Calu3 (cell line): ENCODE data around the gene PTPN6. TPM values are rescaled to one million over a fixed set of nuclear protein-coding genes. Genes with fewer than 3 reads are reported as not detected.

Experiments used
- BruUV-seq: library from RNA; stranded (reverse); fragments of 400-500 nt; replicated peaks from 2 replicates; lab custom pipeline; 2021; lab: Mats Ljungman, UMichigan
- CTCF ChIA-PET: fragments of 300-600 bp; sonication (Branson Sonifier 250); formaldehyde crosslinking; loops from one replicate; lab custom pipeline; 2022; ENCODE audit warnings: antibody characterized with exemption; lab: Charles Lee
- DNase-seq: peaks from one replicate; pipeline ENCODE4 v3.0.0; 2022
- H3K27ac Mint-ChIP-seq: one replicate; pipeline ENCODE4 v1.8.0; 2022; ENCODE audit warnings: mixed read lengths; ENCODE audit not compliant: unreplicated experiment
- H3K27me3 Mint-ChIP-seq: one replicate; pipeline ENCODE4 v1.8.0; 2022; ENCODE audit warnings: mixed read lengths; ENCODE audit not compliant: unreplicated experiment
- H3K36me3 Mint-ChIP-seq: one replicate; pipeline ENCODE4 v1.8.0; 2022; ENCODE audit warnings: mild to moderate bottlenecking, moderate library complexity, mixed read lengths; ENCODE audit not compliant: insufficient read depth, unreplicated experiment
- H3K4me1 Mint-ChIP-seq: one replicate; pipeline ENCODE4 v1.8.0; 2022; ENCODE audit warnings: mild to moderate bottlenecking, low read depth, mixed read lengths; ENCODE audit not compliant: unreplicated experiment
- H3K4me3 Mint-ChIP-seq: one replicate; pipeline ENCODE4 v1.8.0; 2022; ENCODE audit warnings: mild to moderate bottlenecking, low read depth, moderate library complexity, mixed read lengths; ENCODE audit not compliant: unreplicated experiment
- H3K9me3 Mint-ChIP-seq: one replicate; pipeline ENCODE4 v1.8.0; 2022; ENCODE audit warnings: low read depth, mixed read lengths; ENCODE audit not compliant: unreplicated experiment
- intact Hi-C: fragments of 100-400 bp; cut with micrococcal nuclease; formaldehyde crosslinking; loops from one replicate; pipeline ENCODE4 v1.10.0; 2022; ENCODE audit not compliant: unreplicated experiment
- total RNA-seq: library from RNA; stranded (reverse); gene quantifications from 2 replicates; pipeline ENCODE4 v1.2.3, GENCODE V29; 2022
- TF ChIP-seq, protein P1 (sequence below): fragments of 200-600 bp; IDR thresholded peaks from one replicate; pipeline ENCODE4 v1.8.0; 2022; ENCODE audit warnings: antibody characterized with exemption; ENCODE audit not compliant: unreplicated experiment

The PTPN6 gene
- total RNA-seq, 1 experiment from 2014 or later = 46.3 TPM

- peaks cover 89% of the 10 kb centered on the region for H3K36me3 Mint-ChIP-seq
- no peak for DNase-seq
- intact Hi-C loops = no loop called here
- CTCF ChIA-PET = interaction anchor here (1.4 to 5.5 kb wide), 7 partner anchors 9 to 92 kb away, joined by 3 to 90 read pairs (median 4); partner anchors contain the start of genes C12orf57, RNU7-1 and SPSB2
- H3K4me3 Mint-ChIP-seq = peak overlapping the region; percentile 79
- peak overlapping the region; percentile 87 for H3K27ac Mint-ChIP-seq
- BruUV-seq = TSS peak; percentile 52
- H3K27me3 Mint-ChIP-seq = no peaks in the 10 kb centered on the region
- TF ChIP-seq, protein P1, sequence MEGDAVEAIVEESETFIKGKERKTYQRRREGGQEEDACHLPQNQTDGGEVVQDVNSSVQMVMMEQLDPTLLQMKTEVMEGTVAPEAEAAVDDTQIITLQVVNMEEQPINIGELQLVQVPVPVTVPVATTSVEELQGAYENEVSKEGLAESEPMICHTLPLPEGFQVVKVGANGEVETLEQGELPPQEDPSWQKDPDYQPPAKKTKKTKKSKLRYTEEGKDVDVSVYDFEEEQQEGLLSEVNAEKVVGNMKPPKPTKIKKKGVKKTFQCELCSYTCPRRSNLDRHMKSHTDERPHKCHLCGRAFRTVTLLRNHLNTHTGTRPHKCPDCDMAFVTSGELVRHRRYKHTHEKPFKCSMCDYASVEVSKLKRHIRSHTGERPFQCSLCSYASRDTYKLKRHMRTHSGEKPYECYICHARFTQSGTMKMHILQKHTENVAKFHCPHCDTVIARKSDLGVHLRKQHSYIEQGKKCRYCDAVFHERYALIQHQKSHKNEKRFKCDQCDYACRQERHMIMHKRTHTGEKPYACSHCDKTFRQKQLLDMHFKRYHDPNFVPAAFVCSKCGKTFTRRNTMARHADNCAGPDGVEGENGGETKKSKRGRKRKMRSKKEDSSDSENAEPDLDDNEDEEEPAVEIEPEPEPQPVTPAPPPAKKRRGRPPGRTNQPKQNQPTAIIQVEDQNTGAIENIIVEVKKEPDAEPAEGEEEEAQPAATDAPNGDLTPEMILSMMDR = no peak
- peaks cover 34% of the 10 kb centered on the region for H3K4me1 Mint-ChIP-seq
- H3K9me3 Mint-ChIP-seq = no peaks in the 10 kb centered on the region
Measured at GRCh38 chr12:6961278-6961694, 10.1 kb downstream of the PTPN6 start.

- Mint-ChIP-seq H3K27me3 (no peaks in the 10 kb centered on the region), H3K9me3 (no peaks in the 10 kb centered on the region), H3K4me1 (peaks cover 38% of the 10 kb centered on the region), H3K36me3 (peaks cover 89% of the 10 kb centered on the region), H3K27ac (peak overlapping the region; percentile 87), H3K4me3 (peak overlapping the region; percentile 79)
- CTCF ChIA-PET = interaction anchor here (1.0 to 5.5 kb wide), 8 partner anchors 9 to 109 kb away, joined by 3 to 90 read pairs (median 4); partner anchors contain the start of genes C12orf57, RNU7-1 and SPSB2
- TF ChIP-seq, protein P1 = peak; percentile 67
- DNase-seq = peak; percentile 77
- BruUV-seq = no TSS peak
- intact Hi-C loops = loop anchor here (1.0 kb wide), 1 partner anchor 17 kb away; the partner anchor contains the start of gene C12orf57
Measured at GRCh38 chr12:6961695-6962284, 10.6 kb downstream of the PTPN6 start.

GRCh38 chr12:6962285-6963015, 11.3 kb downstream of the PTPN6 start:
- CTCF ChIA-PET = interaction anchor here (1.0 to 5.5 kb wide), 8 partner anchors 10 to 110 kb away, joined by 3 to 90 read pairs (median 4); partner anchors contain the start of genes C12orf57, RNU7-1 and SPSB2
- Mint-ChIP-seq H3K27ac (peak overlapping the region; percentile 87), H3K9me3 (no peaks in the 10 kb centered on the region), H3K36me3 (peaks cover 92% of the 10 kb centered on the region), H3K27me3 (no peaks in the 10 kb centered on the region), H3K4me1 (peaks cover 38% of the 10 kb centered on the region), H3K4me3 (peak overlapping the region; percentile 79)
- intact Hi-C loops = loop anchor here (1.0 kb wide), 1 partner anchor 18 kb away; the partner anchor contains the start of gene C12orf57
- BruUV-seq = no TSS peak
- TF ChIP-seq, protein P1 = no peak
- peak; percentile 68 for DNase-seq

- no peaks in the 10 kb centered on the region for H3K27me3 Mint-ChIP-seq
- intact Hi-C loops = no loop called here
- CTCF ChIA-PET = interaction anchor here (1.7 to 5.5 kb wide), 4 partner anchors 18 to 94 kb away, joined by 9 to 90 read pairs (median 14); partner anchors contain the start of genes C12orf57, RNU7-1 and SPSB2
- TF ChIP-seq, protein P1 = no peak
- DNase-seq = peak; percentile 97
- no TSS peak for BruUV-seq
- peak overlapping the region; percentile 79 for H3K4me3 Mint-ChIP-seq
- H3K27ac Mint-ChIP-seq = peak overlapping the region; percentile 87
- peaks cover 38% of the 10 kb centered on the region for H3K4me1 Mint-ChIP-seq
- no peaks in the 10 kb centered on the region for H3K9me3 Mint-ChIP-seq
- H3K36me3 Mint-ChIP-seq = peaks cover 96% of the 10 kb centered on the region
Measured at GRCh38 chr12:6963016-6963731, 12.0 kb downstream of the PTPN6 start.
